HG03432 (cell line): Measurements from ENCODE around the gene GRM1.
A peak's percentile ranks its signal among the peaks of the same experiment; 100 is the strongest.
"Not testable (repeated sequence)": the region's sequence is repeated elsewhere in the genome, so short reads cannot be mapped to it uniquely, and the experiment has no call there.

Experiments used
- ATAC-seq: cut with Tn5 transposase; IDR thresholded peaks from one replicate; pipeline ENCODE4 v1.9.1; 2021; ENCODE audit warnings: mild to moderate bottlenecking, moderate library complexity; ENCODE audit not compliant: unreplicated experiment

Gene GRM1

DNA sequence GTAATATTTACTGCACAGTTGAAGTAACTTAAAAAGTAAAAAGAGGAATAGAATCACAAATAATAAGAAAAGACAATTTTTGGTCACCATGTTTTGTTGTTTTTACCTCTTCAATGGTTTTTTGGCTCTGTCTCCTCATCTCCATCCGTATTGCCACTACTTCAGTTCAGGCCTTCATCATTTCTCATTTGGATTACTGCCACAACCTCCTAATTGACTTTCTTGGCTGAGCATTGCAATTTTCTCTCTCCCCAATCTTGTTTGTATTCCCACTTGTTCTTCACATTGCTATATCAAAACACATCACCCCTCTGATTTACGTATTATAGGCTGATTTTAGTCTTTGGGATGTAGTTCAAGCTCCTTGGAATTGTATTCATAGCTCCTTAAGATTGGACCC lies 161.7 kb downstream of the GRM1 start:
- no peak for ATAC-seq

DNA sequence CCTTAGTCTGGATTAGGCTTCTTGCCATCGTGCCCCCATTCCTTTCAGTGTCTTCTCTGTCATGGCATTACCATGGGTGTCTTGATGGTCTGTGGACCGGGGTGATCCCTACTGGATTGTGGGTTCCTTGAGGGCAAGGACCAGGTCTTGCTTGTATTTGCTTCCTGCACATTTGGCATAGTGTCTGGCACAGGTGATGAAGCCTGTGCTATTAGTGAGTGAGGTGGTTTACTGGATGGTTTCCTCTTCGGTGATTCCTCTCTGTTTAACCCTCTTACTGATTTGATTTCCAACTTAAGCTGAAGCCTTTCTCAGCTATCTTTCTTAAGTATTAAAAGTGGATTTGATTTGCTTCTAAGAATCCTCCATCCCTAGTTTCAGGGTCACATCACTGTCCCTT lies 162.3 kb downstream of the GRM1 start:
- ATAC-seq = no peak

DNA sequence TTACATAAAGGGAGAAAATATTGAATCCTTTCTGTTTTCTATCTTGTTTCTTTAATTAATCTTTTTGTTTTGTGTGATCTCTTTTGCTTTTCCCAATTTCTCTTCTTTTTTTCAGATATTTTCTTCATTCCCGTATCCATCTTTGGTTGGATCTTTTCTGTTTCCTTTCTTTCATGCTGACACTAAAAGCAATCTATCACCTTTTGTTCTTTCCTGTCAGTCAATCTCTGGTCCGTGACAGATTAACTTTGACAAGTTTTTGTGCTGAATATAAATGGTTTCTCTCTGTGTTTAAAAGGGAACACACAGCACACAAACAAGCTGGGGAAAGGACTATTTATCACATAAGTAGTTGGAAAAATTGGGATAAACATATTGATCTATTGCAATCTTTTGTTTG lies 162.8 kb downstream of the GRM1 start:
- ATAC-seq = no peak

DNA sequence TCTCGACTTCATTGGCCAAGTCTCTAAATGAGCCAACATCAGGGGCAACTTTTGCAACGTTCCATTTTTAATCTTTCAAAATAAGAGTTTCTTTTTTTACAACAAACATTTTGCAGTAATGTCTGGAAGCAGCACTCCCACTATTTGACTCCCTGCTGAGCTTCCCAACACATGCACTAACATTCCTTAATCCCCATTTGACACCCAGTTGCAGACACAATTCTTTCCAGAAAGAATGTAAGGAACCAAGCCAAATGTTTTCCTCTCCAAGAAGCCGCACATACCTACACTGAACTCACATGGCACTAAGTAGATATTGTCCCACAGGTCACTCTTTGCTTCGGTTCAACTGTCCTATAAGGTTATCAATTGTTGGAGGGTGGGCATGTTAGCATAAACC lies 165.6 kb downstream of the GRM1 start:
- no peak for ATAC-seq

DNA sequence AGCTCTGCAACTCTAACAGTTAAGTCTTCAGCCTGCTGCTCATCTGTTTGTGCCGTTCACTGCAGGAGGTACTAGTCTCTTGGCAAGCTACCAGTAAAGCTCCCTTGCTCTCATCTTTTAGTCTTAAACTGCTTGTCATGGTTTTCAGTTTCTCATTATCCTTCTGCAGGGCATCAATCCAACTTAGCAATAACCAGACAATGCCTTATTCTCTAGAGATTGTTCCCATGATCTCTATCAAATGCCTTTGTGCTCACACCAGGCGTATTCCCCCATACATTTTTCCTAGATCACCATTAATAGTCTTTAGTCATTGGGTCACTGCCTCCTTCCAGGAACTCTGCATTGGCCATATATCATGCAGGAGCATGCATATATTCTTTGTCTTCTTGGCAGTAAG lies 171.3 kb downstream of the GRM1 start:
- ATAC-seq = no peak

DNA sequence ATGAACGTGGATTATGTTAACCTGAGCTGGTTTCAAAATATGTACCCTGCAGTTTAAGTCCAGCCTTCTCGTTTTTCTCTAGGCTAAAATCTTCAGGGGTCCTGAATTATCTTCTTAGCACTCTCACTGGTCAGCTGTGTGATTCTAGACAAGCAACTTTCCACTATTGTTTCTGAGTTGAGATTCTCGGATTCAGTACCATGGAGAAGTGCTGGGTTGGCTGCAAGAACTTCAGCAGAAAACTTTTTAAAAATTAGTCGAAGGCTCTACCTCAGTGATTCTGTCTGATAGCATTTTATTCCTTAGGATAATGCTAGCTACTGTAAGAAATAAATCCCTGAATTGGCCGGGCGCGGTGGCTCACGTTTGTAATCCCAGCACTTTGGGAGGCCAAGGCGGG lies 173.7 kb downstream of the GRM1 start:
- ATAC-seq = no peak

DNA sequence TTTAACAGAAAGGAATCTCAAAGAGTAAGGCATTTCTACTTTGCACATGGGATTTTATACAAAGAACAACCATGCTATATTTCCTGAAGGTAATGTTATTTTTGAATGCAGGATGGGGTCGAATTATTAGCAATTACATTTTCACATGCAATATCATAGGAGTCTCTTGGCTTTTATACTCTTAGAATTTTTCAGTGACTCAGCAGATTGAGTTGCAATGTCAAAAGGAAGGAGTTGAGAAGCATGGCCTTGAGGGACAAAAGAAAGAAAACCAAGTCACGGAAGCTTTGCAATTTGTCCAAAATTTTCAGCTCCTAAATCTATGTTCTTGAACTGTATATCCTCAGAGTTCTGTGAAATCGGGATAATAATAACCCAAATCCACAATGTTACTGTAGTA lies 181.1 kb downstream of the GRM1 start:
- ATAC-seq = no peak

DNA sequence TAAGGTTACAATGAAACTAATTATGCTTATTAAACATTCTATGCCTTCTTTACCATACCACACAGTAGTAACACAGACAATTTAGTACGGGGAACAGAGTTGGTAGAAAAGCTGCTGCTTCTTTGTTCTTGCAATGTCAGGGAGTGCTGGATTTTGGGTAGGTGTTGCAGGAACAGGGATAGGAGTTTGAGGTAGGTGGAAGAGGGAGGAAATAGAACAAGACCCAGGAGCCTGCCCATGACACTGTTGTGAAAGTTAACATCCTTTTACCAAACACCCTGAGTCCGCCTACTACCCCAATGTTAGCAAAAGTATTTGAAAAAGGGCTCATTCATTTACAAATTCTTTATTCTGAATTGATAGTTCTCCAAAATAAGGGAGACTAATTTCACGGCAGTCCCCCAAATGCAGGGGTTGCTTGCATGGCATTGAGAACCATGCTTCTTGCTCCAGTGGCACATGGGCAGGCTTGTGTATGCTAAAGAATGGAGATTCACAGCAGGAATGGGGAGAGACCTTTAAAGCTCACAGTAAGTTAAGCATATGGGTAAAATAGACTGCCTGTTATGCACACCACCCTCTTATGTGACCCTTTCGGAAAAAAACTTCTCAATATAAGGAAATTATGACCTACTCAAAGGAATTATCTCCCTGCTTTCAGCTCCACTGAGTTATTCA lies 181.7 kb downstream of the GRM1 start:
- ATAC-seq = no peak

DNA sequence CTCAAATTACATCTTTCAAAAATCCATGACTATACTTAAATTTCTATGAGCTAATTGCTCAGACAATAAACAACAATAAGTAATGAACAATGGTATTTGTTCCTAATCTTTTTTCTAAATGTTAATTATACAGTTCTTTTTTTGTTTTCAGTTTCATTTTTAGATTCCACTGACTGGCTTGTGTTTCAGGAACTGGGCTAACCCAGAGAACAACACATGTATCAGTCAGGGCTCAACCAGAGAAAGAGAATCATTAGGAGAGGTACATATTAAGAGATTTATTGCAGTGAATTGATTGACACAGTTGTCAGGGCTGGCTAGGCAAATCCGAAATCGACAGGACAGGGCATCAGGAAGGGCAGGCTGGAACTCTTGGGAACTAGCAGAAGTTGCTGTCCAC lies 182.8 kb downstream of the GRM1 start:
- peak; percentile 65 for ATAC-seq

DNA sequence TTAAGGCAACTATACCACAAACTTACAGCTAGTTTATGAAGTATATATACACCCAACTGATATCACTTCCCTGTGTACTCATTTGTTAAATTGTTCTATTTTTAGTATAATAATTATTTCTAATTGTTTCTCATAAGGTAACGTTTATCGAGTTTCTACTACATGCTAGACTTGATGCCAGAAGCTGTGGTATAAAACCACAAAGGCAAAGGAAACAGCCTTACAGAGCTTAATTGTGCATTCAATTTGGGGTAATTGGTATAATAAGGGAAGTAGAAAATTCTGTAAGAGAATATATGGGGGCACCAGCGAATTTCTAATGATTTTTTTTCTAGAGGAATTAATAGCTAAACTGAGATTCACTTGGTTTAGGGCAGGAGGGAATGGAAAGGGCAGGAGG lies 183.9 kb downstream of the GRM1 start:
- no peak for ATAC-seq

DNA sequence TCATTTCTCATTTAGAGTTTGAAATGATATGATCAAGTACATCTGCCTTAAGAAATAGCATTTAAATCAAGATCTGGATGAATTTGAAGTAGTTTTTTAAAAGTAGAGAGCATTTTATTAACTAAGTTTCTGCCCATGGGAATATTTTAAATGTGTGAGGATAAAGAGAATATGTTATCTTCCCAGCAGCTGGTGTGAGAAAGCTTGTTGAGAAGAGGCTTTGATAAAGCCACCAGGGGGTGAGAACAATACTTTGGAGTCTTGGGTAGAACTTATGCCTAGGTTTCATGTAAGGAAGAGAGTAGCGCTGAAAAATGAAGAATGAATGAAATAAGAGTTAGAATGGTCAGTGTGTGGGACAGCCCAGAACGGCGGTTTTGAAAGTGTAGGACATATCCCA lies 190.2 kb downstream of the GRM1 start:
- ATAC-seq = no peak

DNA sequence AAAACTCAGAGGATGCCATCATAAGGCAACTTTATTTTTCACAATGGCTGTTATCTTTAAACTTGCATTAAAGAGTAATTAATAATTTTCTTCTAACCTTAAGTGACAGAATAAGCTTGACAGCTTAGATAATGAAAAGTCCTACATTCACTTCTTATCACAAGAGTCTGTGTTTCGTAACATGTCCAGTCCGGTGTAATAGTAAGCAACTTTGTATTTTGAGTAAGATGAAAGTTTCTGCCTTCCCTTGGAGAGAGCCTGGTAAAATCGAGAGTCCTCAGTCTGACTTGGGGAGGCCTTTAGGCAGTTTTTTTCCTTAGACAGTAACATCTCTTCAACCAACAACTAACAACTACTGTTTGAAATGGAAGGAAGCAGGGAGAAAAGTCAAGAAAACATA lies 195.6 kb downstream of the GRM1 start:
- no peak for ATAC-seq

DNA sequence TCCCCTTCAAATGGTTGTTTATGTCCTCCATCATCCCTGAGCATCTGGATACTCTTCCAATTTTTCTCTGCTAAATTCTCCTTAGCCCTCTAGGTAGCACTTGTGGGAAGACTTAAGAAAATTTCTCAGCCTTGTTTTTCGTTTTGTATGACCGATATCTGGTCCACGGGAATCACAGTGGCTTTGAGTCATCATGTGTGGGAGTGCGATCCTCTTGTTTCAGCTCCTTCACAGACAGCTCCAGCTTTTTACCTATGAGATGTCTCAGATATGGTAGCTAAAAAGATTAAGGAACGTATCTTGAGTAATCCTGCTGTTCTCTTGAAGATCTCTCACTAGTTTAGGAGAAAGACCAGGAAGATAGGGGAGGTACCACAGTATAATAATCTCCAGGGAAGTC lies 196.1 kb downstream of the GRM1 start:
- no peak for ATAC-seq

DNA sequence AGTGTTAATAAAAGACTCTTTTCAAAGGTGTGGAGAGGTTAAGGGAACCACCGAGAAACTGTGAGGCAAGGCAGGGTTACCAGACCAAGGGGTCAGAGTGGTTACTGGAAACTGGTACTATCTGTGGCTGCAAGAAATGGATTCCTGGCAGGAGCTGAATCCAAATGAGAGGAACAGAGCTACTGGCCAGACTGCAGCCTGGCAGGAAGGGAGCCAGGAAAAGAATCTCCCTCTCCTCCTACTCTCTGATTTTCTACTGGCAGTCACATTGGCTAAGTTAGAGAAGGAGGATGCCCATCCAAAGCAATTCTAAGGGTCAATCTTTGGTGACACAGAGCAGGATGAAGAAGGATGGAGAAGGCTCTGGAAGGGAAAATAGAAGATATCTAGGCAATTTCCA lies 211.5 kb downstream of the GRM1 start:
- no peak for ATAC-seq

DNA sequence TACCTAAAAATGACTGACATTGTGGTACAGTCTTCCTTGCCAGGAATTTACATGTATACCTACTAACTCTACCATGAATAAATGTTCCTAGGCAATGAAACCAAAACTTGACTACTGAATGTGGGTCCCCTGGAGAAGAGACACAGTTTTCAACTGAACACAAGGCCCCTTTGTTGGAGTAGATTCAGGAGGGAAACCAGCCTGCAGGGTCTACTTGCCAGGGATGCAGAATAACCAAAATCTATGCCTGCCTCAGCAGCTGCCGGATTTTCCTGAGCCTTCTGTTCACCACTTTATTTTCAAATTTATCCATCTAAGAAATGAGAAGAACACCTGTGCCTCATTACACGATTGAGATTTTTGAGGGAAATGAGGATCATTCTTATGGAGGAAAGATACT lies 211.9 kb downstream of the GRM1 start:
- ATAC-seq = no peak

DNA sequence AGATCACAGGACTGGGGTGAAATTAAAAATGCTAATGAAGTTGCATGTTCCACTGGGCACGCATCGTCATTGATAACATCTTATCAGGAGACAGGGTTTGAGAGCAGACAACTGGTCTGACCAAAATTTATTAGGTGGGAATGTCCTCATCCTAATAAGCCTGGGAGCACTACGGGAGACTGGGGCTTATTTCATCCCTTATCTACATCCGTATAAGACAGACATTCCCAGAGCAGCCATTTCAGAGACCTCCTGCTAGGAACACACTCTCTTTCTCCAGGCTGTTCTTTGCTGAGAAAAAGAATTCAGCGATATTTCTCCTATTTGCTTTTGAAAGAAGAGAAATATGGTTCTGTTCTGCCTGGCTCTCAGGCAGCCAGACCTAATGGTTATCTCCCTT lies 214.8 kb downstream of the GRM1 start:
- ATAC-seq = not testable (repeated sequence)

DNA sequence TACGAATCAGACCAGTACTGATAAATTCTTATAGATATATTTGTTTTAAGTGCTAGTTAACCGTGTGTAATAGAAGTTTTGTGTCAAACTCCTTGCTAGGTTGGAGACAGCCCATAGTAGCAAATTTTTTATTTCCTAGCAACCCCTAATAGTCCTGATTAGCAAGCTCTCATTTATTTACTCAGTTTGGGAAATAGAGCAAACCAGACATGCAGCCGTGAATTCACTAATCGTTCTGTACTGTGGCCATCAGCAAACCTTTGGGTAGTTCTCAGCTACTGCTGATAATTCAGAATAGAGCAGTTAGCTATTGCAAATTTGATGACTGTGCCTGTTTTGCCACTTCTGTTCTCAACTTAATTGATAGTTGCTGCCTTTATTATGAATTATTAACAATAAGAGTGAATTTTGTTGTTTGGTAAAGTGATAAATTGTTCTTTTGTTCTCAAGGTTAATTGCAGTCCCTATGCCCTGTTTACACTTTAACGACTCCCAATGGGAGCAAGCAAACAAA lies 215.8 kb downstream of the GRM1 start:
- no peak for ATAC-seq

DNA sequence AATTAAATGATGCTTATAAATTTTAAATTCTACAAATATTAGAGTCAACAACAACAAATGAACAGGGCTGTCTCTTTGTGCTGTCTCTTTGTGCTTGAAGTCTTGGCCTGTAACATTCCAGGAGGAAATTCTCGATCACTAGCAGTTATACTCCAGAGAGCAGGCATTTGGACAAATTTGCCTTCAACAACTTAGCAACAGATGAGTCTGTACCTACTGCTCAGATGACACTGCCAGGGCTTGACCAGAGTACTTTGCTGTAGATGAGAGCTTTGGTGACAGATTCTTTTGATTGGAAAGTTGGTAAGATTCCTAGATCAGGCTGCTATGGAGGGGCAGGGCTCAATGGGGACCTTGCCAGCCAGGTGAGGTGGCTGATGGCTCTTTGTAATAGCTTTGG lies 217.2 kb downstream of the GRM1 start:
- no peak for ATAC-seq

DNA sequence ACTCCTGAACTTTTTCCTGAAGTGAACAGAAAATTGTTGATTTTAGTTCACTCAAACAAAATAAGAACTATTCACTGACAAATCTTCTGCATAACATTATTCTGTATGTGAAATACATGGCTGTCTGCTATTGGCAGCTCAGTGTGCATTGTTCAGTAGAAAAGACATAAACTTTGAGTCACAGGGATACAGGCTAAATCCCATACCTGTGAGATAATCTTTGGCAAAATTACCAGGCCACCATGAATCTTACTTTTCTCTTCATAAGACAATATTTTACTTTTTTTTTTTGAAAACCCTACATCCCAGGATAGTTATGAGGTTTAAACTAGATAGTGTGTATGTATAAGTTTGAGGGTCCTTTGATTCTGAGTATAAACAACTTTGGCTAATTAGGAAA lies 224.8 kb downstream of the GRM1 start:
- no peak for ATAC-seq

DNA sequence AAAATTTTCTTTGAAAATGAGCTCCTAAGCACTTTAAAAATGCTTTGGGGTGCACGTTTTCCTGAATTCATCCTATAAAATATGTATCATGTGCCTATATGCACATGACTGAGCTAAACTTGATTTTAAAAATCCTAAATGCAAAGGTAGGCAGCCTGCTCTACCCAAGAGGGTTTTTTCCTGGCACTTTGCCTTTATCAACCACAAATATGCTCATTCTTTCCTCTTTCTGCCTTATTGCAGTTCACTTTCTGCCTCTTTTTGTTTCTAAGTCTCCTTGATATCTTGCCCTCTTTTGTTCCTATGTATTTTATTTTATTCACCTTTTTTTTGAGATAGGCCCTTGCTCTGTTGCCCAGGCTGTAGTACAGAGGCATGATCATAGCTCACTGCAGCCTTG lies 229.3 kb downstream of the GRM1 start:
- ATAC-seq = no peak

DNA sequence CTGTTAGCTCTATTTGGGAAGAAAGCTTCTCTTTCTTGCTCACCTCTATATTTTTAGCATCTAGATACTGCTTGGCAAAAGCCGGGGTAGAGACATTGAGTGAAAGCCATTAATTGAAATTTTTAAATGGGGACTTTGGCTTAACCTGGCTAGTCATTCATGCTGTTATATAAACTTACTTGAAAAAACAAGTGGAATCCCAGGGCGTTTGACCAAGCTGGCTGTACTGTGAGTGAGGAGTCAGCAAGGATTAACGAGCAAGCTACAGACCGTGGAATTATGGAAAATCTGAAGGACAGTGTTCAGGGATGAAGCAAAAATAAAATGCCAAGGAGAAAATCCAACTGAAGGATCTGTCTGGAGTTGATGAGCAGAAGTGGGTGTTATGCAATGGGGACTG lies 232.0 kb downstream of the GRM1 start:
- ATAC-seq = no peak

DNA sequence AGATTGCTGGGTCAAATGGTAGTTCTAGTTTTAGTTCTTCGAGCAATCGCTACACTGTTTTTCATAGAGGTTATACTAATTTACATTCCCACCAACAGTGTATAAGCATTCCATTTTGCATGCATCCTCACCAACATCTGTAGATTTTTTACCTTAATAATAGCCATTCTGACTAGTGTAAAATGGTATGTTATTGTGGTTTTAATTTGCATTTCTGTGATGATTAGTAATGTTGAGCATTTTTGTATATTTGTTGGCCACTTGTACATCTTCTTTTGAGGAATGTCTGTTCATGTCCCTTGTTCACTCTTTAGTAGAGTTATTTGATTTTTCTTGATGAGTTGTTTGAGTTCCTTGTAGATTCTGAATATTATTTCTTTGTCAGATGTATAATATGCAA lies 236.2 kb downstream of the GRM1 start:
- no peak for ATAC-seq

DNA sequence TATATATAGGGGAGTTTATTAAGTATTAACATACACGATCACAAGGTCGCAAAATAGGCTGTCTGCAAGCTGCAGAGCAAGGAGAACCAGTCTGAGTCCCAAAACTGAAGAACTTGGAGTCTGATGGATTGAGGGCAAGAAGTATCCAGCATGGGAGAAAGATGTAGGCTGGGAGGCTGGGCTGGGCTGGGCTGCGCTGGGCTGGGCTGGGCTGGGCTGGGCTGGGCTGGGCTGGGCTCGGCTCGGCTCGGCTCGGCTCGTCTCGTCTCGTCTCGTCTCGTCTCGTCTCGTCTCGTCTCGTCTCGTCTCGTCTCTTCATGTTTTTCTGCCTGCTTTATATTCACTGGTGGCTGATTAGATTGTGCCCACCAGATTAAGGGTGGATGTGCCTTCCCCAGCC lies 238.6 kb downstream of the GRM1 start:
- ATAC-seq = no peak
